HPDE6-E6E7 (cell line): ENCODE results near the gene UBE2K.
"Not testable (repeated sequence)": the region's sequence is repeated elsewhere in the genome, so short reads cannot be mapped to it uniquely, and the experiment has no call there.

Experiments
- DNase-seq: peaks from one replicate; pipeline ENCODE4 v3.0.0; 2011; ENCODE audit warnings: missing footprints; ENCODE audit errors: extremely low spot score

The UBE2K gene

GRCh38 chr4:39802005-39802404 lies 104.1 kb downstream of the UBE2K start:
- no peak for DNase-seq

- no peak for DNase-seq
Observed at GRCh38 chr4:39808231-39808749, 110.4 kb downstream of the UBE2K start.

GRCh38 chr4:39812500-39812899 lies 114.6 kb downstream of the UBE2K start:
- no peak for DNase-seq

GRCh38 chr4:39813033-39813432 lies 115.1 kb downstream of the UBE2K start:
- not testable (repeated sequence) for DNase-seq

- not testable (repeated sequence) for DNase-seq
Observed at GRCh38 chr4:39813761-39814160, 115.8 kb downstream of the UBE2K start.

- DNase-seq: peak; percentile 41
Observed at GRCh38 chr4:39814403-39815185, 116.7 kb downstream of the UBE2K start.

- no peak for DNase-seq
Observed at GRCh38 chr4:39818646-39819045, 120.7 kb downstream of the UBE2K start.

- no peak for DNase-seq
Observed at GRCh38 chr4:39820186-39820585, 122.2 kb downstream of the UBE2K start.

GRCh38 chr4:39821951-39822350 lies 124.0 kb downstream of the UBE2K start:
- DNase-seq: no peak

- DNase-seq: no peak
Observed at GRCh38 chr4:39822662-39823061, 124.7 kb downstream of the UBE2K start.

- no peak for DNase-seq
Observed at GRCh38 chr4:39823191-39823590, 125.3 kb downstream of the UBE2K start.

- DNase-seq: no peak
Observed at GRCh38 chr4:39825090-39825489, 127.2 kb downstream of the UBE2K start.

- no peak for DNase-seq
Observed at GRCh38 chr4:39825741-39826231, 127.8 kb downstream of the UBE2K start.
